HepG2 (cell line): ENCODE measurements around the gene ABCC3. TPM values are rescaled to one million over a fixed set of nuclear protein-coding genes. Genes with fewer than 3 reads are reported as not detected.

Source experiments
- DDIT3 ChIP-seq: sonication (generic); formaldehyde crosslinking; IDR thresholded peaks from 2 replicates; pipeline ENCODE4 v1.4.0; 2020; ENCODE audit warnings: mild to moderate bottlenecking, missing genetic modification reagents
- DPF2 ChIP-seq: sonication (generic); formaldehyde crosslinking; IDR thresholded peaks from 2 replicates; pipeline ENCODE4 v1.4.0; 2020; ENCODE audit warnings: mild to moderate bottlenecking, low read depth, missing genetic modification reagents, borderline replicate concordance
- FIP1L1 ChIP-seq: fragments of 200-400 bp; formaldehyde crosslinking; IDR thresholded peaks from 2 replicates; pipeline ENCODE4 v1.6.1; 2018; ENCODE audit warnings: low read depth, mild to moderate bottlenecking, low read length, moderate library complexity, borderline replicate concordance; ENCODE audit not compliant: insufficient read depth
- FOXO4 ChIP-seq: sonication (generic); formaldehyde crosslinking; conservative IDR thresholded peaks from 2 replicates; pipeline ENCODE4 v1.8.1; 2023; ENCODE audit warnings: missing genetic modification reagents
- MEIS2 ChIP-seq: sonication (generic); formaldehyde crosslinking; IDR thresholded peaks from 2 replicates; pipeline ENCODE4 v1.9.0; 2021; ENCODE audit warnings: mild to moderate bottlenecking, missing genetic modification reagents
- MTF2 ChIP-seq: sonication (generic); formaldehyde crosslinking; IDR thresholded peaks from 2 replicates; pipeline ENCODE4 v1.5.0; 2020; ENCODE audit warnings: missing genetic modification reagents, borderline replicate concordance
- NCOA1 ChIP-seq: sonication (generic); formaldehyde crosslinking; IDR thresholded peaks from 2 replicates; pipeline ENCODE4 v1.9.0; 2021; ENCODE audit warnings: missing genetic modification reagents
- SP5 ChIP-seq: IDR thresholded peaks from 2 replicates; pipeline ENCODE4 v1.6.1; 2016; ENCODE audit warnings: low read depth, borderline replicate concordance
- U2AF2 ChIP-seq: fragments of 200-400 bp; formaldehyde crosslinking; IDR thresholded peaks from 2 replicates; pipeline ENCODE4 v1.6.1; 2017; ENCODE audit warnings: low read depth, mild to moderate bottlenecking, low read length
- XRCC5 ChIP-seq: fragments of 200-400 bp; formaldehyde crosslinking; optimal IDR thresholded peaks from 2 replicates; pipeline ENCODE3; 2017; ENCODE audit warnings: mild to moderate bottlenecking, low read length
- ZNF142 ChIP-seq: sonication (generic); formaldehyde crosslinking; IDR thresholded peaks from 2 replicates; pipeline ENCODE4 v1.4.0; 2020; ENCODE audit warnings: missing genetic modification reagents
- ZNF333 ChIP-seq: sonication (generic); formaldehyde crosslinking; IDR thresholded peaks from 2 replicates; pipeline ENCODE4 v1.4.0; 2020; ENCODE audit warnings: mild to moderate bottlenecking, missing genetic modification reagents, borderline replicate concordance
- ZNF512 ChIP-seq: sonication (generic); formaldehyde crosslinking; IDR thresholded peaks from 2 replicates; pipeline ENCODE4 v1.4.0; 2020; ENCODE audit warnings: mild to moderate bottlenecking, missing genetic modification reagents
- ZNF556 ChIP-seq: sonication (generic); formaldehyde crosslinking; IDR thresholded peaks from 2 replicates; pipeline ENCODE4 v1.4.0; 2020; ENCODE audit warnings: mild to moderate bottlenecking, missing genetic modification reagents, borderline replicate concordance
- ZNF75D ChIP-seq: sonication (generic); formaldehyde crosslinking; IDR thresholded peaks from 2 replicates; pipeline ENCODE4 v1.8.1; 2023; ENCODE audit warnings: missing genetic modification reagents, mild to moderate bottlenecking, borderline replicate concordance
- ZNF773 ChIP-seq: sonication (generic); formaldehyde crosslinking; IDR thresholded peaks from 2 replicates; pipeline ENCODE4 v1.4.0; 2020; ENCODE audit warnings: missing genetic modification reagents, borderline replicate concordance
- polyA plus RNA-seq, 8 experiments: library from polyadenylated mRNA; depleted of rRNA in 3 of 8; stranded (reverse) in 7 of 8; unstranded in 1 of 8; fragments of >200 nt; fragmentation: Illumina TruSeq in 4 of 8; extraction: Trizol in 4 of 8; gene quantifications; 2 replicates each; pipeline versions ENCODE4 v1.2.1 to v1.2.3, GENCODE V29; 2011 to 2016; ENCODE audit warnings: low read depth in 4 of 8, missing spikeins in 1 of 8, mixed read lengths in 1 of 8; ENCODE audit not compliant: insufficient read depth in 1 of 8
- total RNA-seq, 5 experiments: library from RNA; depleted of rRNA; stranded (reverse); fragments of >200 nt; fragmentation: Illumina TruSeq; extraction: Trizol; gene quantifications; 2 replicates each; pipeline ENCODE4 v1.2.3, GENCODE V29; 2016; ENCODE audit warnings: low read depth in 1 of 5
- TF ChIP-seq, protein P1 (sequence below): sonication (generic); formaldehyde crosslinking; IDR thresholded peaks from 2 replicates; pipeline ENCODE4 v1.5.1; 2020; ENCODE audit warnings: missing genetic modification reagents, mild to moderate bottlenecking, borderline replicate concordance

Gene ABCC3
- total and polyA plus RNA-seq, 2 of the 13 experiments (the other 11 are each of a cell fraction or from before 2014, with no cell fraction given): 25.2 to 50.7 TPM

DNA sequence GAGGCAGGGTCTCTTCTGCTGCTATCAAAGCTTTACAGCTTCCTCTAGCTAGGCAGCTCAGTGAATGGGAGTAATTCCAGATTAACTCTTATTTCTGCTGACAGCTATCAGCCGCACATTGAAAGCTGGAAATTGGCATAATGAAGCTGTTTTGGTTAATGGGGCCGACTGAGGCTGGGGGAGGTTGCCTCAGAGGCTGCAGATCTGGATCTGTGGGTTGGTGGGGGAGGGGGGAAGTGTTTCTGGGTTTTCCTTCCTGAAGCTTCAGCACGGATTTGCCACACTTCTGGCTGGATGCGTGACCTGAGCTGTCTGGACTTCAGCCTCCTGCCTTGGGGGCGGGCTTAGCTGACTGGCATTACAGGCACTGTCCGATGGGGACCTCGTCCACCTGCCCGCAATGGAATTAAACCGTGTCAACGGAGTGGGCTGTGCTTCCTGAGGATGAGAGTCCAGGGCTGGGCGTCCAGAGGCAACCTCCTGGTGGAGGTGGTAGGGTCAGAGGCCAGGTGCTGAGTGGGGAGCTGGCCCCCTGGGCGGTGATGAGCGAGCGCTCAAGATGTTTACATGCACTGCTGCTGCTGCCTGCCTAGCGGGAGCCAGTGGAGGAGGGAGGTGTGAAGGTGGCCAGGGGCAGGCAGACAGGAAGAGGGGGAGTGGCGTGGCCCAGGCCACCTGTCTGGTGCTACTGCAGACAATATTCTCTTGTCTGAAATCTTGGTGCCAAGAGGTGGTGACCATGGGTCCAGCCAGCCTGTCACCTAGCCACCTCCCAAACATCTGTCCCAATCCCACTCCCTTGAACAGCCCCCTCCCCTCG lies 6.7 kb upstream of the ABCC3 start (continued):
- TF ChIP-seq ZNF333 (CRISPR knock-in tag) (peak; percentile 51; the same call in 1 of the 2 replicates), ZNF512 (CRISPR knock-in tag) (no peak), NCOA1 (no peak), DDIT3 (CRISPR knock-in tag) (no peak), DPF2 (CRISPR knock-in tag) (peak; percentile 73; the same call in 1 of the 2 replicates), ZNF142 (CRISPR knock-in tag) (no peak), ZNF556 (CRISPR knock-in tag) (peak; percentile 97), ZNF75D (CRISPR knock-in tag) (no peak), FIP1L1 (no peak), MTF2 (0 out of 2 replicates have a peak, but pooled peaks have one; percentile 68), ZNF773 (CRISPR knock-in tag) (no peak), MEIS2 (CRISPR knock-in tag) (peak; percentile 68), U2AF2 (no peak), XRCC5 (peak; percentile 41), FOXO4 (CRISPR knock-in tag) (no peak), SP5 (CRISPR knock-in tag) (peak; percentile 68)
- TF ChIP-seq, protein P1, sequence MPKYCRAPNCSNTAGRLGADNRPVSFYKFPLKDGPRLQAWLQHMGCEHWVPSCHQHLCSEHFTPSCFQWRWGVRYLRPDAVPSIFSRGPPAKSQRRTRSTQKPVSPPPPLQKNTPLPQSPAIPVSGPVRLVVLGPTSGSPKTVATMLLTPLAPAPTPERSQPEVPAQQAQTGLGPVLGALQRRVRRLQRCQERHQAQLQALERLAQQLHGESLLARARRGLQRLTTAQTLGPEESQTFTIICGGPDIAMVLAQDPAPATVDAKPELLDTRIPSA (CRISPR knock-in tag): peak; percentile 60; the same call in 1 of the 2 replicates
